ENCODE results near the gene TAS2R14. TPM values are rescaled to one million over a fixed set of nuclear protein-coding genes. Genes with fewer than 3 reads are reported as not detected.

Gene TAS2R14
- total RNA-seq, 1 donor from 2014 or later = 2.0 TPM

GRCh38 chr12:10967409-10967808 lies 28.3 kb upstream of the TAS2R14 start:
- peak overlapping the region; percentile 76 for H3K27ac Mint-ChIP-seq (ENCODE audit: unreplicated experiment)
- peaks cover 6% of the 10 kb centered on the region for H3K4me1 Mint-ChIP-seq (ENCODE audit: unreplicated experiment)
- no peaks in the 10 kb centered on the region for H3K36me3 Mint-ChIP-seq (ENCODE audit: low read depth, unreplicated experiment)
- no peak overlapping the region for H3K4me3 Mint-ChIP-seq (ENCODE audit: unreplicated experiment)
- no peaks in the 10 kb centered on the region for H3K9me3 Mint-ChIP-seq (ENCODE audit: unreplicated experiment)
- TF ChIP-seq, protein P1, sequence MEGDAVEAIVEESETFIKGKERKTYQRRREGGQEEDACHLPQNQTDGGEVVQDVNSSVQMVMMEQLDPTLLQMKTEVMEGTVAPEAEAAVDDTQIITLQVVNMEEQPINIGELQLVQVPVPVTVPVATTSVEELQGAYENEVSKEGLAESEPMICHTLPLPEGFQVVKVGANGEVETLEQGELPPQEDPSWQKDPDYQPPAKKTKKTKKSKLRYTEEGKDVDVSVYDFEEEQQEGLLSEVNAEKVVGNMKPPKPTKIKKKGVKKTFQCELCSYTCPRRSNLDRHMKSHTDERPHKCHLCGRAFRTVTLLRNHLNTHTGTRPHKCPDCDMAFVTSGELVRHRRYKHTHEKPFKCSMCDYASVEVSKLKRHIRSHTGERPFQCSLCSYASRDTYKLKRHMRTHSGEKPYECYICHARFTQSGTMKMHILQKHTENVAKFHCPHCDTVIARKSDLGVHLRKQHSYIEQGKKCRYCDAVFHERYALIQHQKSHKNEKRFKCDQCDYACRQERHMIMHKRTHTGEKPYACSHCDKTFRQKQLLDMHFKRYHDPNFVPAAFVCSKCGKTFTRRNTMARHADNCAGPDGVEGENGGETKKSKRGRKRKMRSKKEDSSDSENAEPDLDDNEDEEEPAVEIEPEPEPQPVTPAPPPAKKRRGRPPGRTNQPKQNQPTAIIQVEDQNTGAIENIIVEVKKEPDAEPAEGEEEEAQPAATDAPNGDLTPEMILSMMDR (IDR thresholded peaks at IDR 0.05; ENCODE audit: unreplicated experiment) = no peak
- DNase-seq (ENCODE audit: low spot score) = no peak
- H3K27me3 Mint-ChIP-seq (ENCODE audit: unreplicated experiment) = no peaks in the 10 kb centered on the region

DNA sequence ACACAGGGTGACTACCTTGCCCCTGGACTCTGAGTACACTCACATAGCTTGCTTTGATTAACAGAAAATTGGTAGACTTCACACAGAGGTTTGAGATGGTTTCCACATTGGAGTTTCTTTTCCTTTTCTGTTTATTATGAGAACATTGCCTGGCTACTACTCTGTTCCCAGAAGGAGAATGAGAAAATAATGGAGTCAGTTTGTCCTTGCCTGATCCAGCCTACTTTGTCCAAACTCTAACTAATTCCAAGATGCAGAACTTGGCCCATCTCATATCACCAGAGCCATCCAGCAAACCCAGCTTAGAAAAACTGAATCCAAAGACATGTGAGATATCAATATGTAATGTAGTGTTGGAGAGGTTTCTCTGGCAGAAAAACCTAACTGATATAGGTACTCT lies 27.3 kb upstream of the TAS2R14 start:
- TF ChIP-seq, protein P1 (IDR thresholded peaks at IDR 0.05; ENCODE audit: unreplicated experiment) = no peak
- H3K27me3 Mint-ChIP-seq (ENCODE audit: unreplicated experiment) = no peaks in the 10 kb centered on the region
- no peaks in the 10 kb centered on the region for H3K9me3 Mint-ChIP-seq (ENCODE audit: unreplicated experiment)
- H3K36me3 Mint-ChIP-seq (ENCODE audit: low read depth, unreplicated experiment) = no peaks in the 10 kb centered on the region
- DNase-seq (ENCODE audit: low spot score) = no peak
- H3K4me3 Mint-ChIP-seq (ENCODE audit: unreplicated experiment) = peak overlapping the region; percentile 13
- H3K27ac Mint-ChIP-seq (ENCODE audit: unreplicated experiment) = peak overlapping the region; percentile 44
- H3K4me1 Mint-ChIP-seq (ENCODE audit: unreplicated experiment) = peaks cover 6% of the 10 kb centered on the region

DNA sequence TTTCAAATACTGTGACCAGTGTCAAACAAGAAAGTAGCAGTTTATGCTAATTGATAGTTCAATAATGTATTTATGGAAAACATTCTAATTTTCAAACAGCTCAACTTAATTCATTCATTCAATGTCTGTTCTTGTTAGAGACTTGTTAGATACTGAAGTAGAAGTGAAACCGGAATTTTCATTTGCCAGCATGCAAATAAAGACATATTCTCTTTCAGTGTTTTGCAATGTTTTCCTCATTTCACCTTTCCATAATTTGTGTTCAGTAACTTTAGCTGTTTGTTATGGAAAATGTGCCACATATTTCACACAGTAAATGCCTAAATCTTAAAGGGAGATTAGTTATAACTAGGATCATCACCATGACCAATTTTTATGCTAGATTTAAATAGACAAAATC lies 26.4 kb upstream of the TAS2R14 start:
- H3K27me3 Mint-ChIP-seq (ENCODE audit: unreplicated experiment) = no peaks in the 10 kb centered on the region
- no peak for DNase-seq (ENCODE audit: low spot score)
- H3K9me3 Mint-ChIP-seq (ENCODE audit: unreplicated experiment) = no peaks in the 10 kb centered on the region
- no peak overlapping the region for H3K4me3 Mint-ChIP-seq (ENCODE audit: unreplicated experiment)
- TF ChIP-seq, protein P1 (IDR thresholded peaks at IDR 0.05; ENCODE audit: unreplicated experiment) = no peak
- no peaks in the 10 kb centered on the region for H3K36me3 Mint-ChIP-seq (ENCODE audit: low read depth, unreplicated experiment)
- H3K27ac Mint-ChIP-seq (ENCODE audit: unreplicated experiment) = no peak overlapping the region
- peaks cover 6% of the 10 kb centered on the region for H3K4me1 Mint-ChIP-seq (ENCODE audit: unreplicated experiment)

DNA sequence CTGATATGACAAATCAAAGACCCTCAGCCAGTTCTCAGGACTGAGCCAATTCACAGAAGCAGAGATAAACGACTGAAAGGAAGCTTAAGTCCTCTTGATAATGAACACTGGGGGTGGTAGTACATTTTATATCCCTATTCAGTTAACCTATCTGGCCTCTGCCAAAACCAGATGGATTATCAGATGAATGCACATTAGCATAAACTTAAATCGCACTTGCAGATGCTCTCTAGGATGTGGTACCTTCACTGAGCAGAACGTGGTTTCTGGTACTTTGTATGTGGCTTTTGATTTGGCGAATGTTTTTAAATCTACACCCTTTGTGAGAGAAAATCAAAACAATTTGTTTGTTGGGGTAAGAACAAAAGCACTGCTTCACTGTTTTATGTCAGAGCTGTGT lies 21.1 kb upstream of the TAS2R14 start:
- TF ChIP-seq, protein P1 (IDR thresholded peaks at IDR 0.05; ENCODE audit: unreplicated experiment) = no peak
- H3K36me3 Mint-ChIP-seq (ENCODE audit: low read depth, unreplicated experiment) = peaks cover 3% of the 10 kb centered on the region
- no peak for DNase-seq (ENCODE audit: low spot score)
- no peaks in the 10 kb centered on the region for H3K27me3 Mint-ChIP-seq (ENCODE audit: unreplicated experiment)
- no peaks in the 10 kb centered on the region for H3K4me1 Mint-ChIP-seq (ENCODE audit: unreplicated experiment)
- H3K4me3 Mint-ChIP-seq (ENCODE audit: unreplicated experiment) = no peak overlapping the region
- no peaks in the 10 kb centered on the region for H3K9me3 Mint-ChIP-seq (ENCODE audit: unreplicated experiment)
- H3K27ac Mint-ChIP-seq (ENCODE audit: unreplicated experiment) = no peak overlapping the region

- no peak for DNase-seq (ENCODE audit: low spot score)
- Mint-ChIP-seq H3K4me1 (ENCODE audit: unreplicated experiment) (no peaks in the 10 kb centered on the region), H3K36me3 (ENCODE audit: low read depth, unreplicated experiment) (peaks cover 6% of the 10 kb centered on the region), H3K9me3 (ENCODE audit: unreplicated experiment) (no peaks in the 10 kb centered on the region), H3K27me3 (ENCODE audit: unreplicated experiment) (peaks cover under 1% of the 10 kb centered on the region), H3K4me3 (ENCODE audit: unreplicated experiment) (no peak overlapping the region), H3K27ac (ENCODE audit: unreplicated experiment) (no peak overlapping the region)
- TF ChIP-seq, protein P1 (IDR thresholded peaks at IDR 0.05; ENCODE audit: unreplicated experiment) = no peak
Observed at GRCh38 chr12:10959804-10960203, 20.7 kb upstream of the TAS2R14 start.
